ENCODE measurements around the gene CIAPIN1. TPM values are rescaled to one million over a fixed set of nuclear protein-coding genes. Genes with fewer than 3 reads are reported as not detected.

CIAPIN1 gene
- total and polyA plus RNA-seq, 7 donors: 17.1 to 46.2 (median 22.5) TPM

GRCh38 chr16:57387598-57388354 lies 59.4 kb downstream of the CIAPIN1 start:
- Histone ChIP-seq H3K9me3 (no peaks in the 10 kb centered on the region), H3K36me3 (peaks cover 0 to under 1% (median 0%) of the 10 kb centered on the region in 4 donors), H3K27me3 (no peaks in the 10 kb centered on the region), H3K4me3 (no peak overlapping the region), H3K4me1 (peaks cover 0 to 26% (median 18%) of the 10 kb centered on the region in 4 donors), H3K27ac (no peak overlapping the region)
- intact Hi-C loops (cut with DNase I): no loop called here
- 50 to 71% methylated on average over 3 of the region's 3 CpGs for WGBS, 2 donors
- no peak for DNase-seq
- TF ChIP-seq EP300 (IDR thresholded peaks at IDR 0.05) (no peak), POLR2A (IDR thresholded peaks at IDR 0.05) (no peak), CTCF (IDR thresholded peaks at IDR 0.05) (no peak), POLR2AphosphoS5 (IDR thresholded peaks at IDR 0.05) (no peak)

GRCh38 chr16:57386381-57386951 lies 60.7 kb downstream of the CIAPIN1 start:
- 80 to 90% methylated on average over 5 of the region's 5 CpGs for WGBS, 2 donors
- Histone ChIP-seq H3K27me3 (no peaks in the 10 kb centered on the region), H3K4me3 (no peak overlapping the region), H3K4me1 (peaks cover 0 to 30% (median 18%) of the 10 kb centered on the region in 4 donors), H3K27ac (no peak overlapping the region), H3K36me3 (peaks cover 0 to 8% (median 3%) of the 10 kb centered on the region in 4 donors), H3K9me3 (no peaks in the 10 kb centered on the region)
- intact Hi-C loops (cut with DNase I): no loop called here
- no peak for DNase-seq
- TF ChIP-seq POLR2A (IDR thresholded peaks at IDR 0.05) (no peak), CTCF (IDR thresholded peaks at IDR 0.05) (no peak), EP300 (IDR thresholded peaks at IDR 0.05) (no peak), POLR2AphosphoS5 (IDR thresholded peaks at IDR 0.05) (no peak)

DNA sequence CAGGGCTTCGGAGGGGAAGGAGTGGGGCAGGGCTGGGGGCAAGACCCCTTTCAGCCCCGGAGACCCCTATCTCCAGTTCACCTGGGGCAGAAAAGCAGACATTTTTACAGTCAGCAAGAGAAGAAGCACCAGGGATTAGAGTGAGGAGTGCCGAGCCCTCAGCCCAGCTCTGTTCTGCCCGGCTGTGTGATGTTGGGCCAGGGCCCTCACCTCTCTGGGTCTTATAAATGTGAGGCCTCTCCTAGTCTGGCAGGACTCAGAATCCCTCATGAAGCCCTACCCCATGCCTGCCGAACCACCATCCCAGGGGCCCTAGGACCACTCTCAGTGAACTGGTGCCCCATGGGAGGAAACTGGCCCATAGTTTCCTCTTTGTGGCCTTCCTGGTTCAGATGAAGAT lies 62.1 kb downstream of the CIAPIN1 start:
- H3K27me3 ChIP-seq: no peaks in the 10 kb centered on the region
- no peak for DNase-seq
- 81 to 86% methylated on average over 5 of the region's 5 CpGs for WGBS, 2 donors
- H3K36me3 ChIP-seq: peaks cover 0 to 8% (median 3%) of the 10 kb centered on the region in 4 donors
- intact Hi-C loops (cut with DNase I): no loop called here
- TF ChIP-seq CTCF (IDR thresholded peaks at IDR 0.05) (no peak), POLR2AphosphoS5 (IDR thresholded peaks at IDR 0.05) (no peak), POLR2A (IDR thresholded peaks at IDR 0.05) (no peak), EP300 (IDR thresholded peaks at IDR 0.05) (no peak)
- peak overlapping the region in 1 of 4 donors; percentile 95 for H3K27ac ChIP-seq
- no peak overlapping the region for H3K4me3 ChIP-seq
- H3K9me3 ChIP-seq: no peaks in the 10 kb centered on the region
- peaks cover 0 to 39% (median 21%) of the 10 kb centered on the region in 4 donors for H3K4me1 ChIP-seq

GRCh38 chr16:57384248-57385070 lies 62.7 kb downstream of the CIAPIN1 start:
- intact Hi-C loops (cut with DNase I): no loop called here
- peaks cover 0 to 8% (median 3%) of the 10 kb centered on the region in 4 donors for H3K36me3 ChIP-seq
- WGBS, 2 donors: 27 to 34% methylated on average over 11 of the region's 11 CpGs
- H3K9me3 ChIP-seq: no peaks in the 10 kb centered on the region
- H3K27ac ChIP-seq: peak overlapping the region; percentile 36 to 95 (median 56)
- no peak for TF ChIP-seq EP300 (IDR thresholded peaks at IDR 0.05)
- TF ChIP-seq POLR2AphosphoS5 (IDR thresholded peaks at IDR 0.05): no peak
- TF ChIP-seq POLR2A (IDR thresholded peaks at IDR 0.05): no peak
- TF ChIP-seq CTCF (IDR thresholded peaks at IDR 0.05): no peak
- no peak for DNase-seq
- H3K4me3 ChIP-seq: no peak overlapping the region
- peaks cover 0 to 39% (median 21%) of the 10 kb centered on the region in 4 donors for H3K4me1 ChIP-seq
- H3K27me3 ChIP-seq: no peaks in the 10 kb centered on the region
